GM21528 (cell line): ENCODE data around the gene GNB1L.

ENCODE experiments used
- ATAC-seq: cut with Tn5 transposase; IDR thresholded peaks from one replicate; pipeline ENCODE4 v1.9.1; 2021; ENCODE audit warnings: mild to moderate bottlenecking, moderate library complexity; ENCODE audit not compliant: unreplicated experiment, low FRiP score

The GNB1L gene

DNA sequence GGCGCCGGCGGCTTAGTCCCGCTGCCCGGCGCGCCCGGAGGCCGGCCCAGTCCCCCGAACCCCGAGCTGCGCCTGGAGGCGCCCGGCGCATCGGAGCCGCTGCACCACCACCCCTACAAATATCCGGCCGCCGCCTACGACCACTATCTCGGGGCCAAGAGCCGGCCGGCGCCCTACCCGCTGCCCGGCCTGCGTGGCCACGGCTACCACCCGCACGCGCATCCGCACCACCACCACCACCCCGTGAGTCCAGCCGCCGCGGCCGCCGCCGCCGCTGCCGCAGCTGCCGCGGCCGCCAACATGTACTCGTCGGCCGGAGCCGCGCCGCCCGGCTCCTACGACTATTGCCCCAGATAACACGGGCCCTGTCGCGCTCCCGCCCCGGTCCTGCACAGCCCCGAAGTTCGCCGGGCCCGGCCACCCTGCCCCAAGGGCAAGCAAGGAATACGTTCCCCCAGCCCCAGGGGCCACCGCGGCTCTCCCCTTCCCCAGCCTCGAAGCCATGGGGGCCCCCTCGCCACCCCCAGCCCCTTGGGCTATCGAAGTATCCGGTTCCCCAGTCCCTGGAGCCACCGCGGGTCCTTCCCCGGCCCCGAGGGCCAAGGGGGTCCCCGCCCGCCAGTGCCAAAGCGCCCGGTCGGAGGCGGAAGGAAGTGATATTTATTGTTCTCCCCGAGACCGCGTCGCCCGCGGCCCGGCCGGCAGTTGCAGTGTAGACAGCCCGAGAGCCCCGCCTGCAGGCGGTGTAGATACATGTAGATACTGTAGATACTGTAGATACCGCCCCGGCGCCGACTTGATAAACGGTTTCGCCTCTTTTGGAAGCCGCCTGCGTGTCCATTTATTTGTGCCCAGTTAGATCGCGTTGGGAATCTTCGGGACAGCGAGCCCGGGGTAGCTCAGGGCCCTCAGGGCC is 87.9 kb downstream of the GNB1L start:
- ATAC-seq, result no peak

- no peak for ATAC-seq
These were observed 88.5 kb downstream of the GNB1L start for GRCh38 chr22:19766240-19766510.

DNA sequence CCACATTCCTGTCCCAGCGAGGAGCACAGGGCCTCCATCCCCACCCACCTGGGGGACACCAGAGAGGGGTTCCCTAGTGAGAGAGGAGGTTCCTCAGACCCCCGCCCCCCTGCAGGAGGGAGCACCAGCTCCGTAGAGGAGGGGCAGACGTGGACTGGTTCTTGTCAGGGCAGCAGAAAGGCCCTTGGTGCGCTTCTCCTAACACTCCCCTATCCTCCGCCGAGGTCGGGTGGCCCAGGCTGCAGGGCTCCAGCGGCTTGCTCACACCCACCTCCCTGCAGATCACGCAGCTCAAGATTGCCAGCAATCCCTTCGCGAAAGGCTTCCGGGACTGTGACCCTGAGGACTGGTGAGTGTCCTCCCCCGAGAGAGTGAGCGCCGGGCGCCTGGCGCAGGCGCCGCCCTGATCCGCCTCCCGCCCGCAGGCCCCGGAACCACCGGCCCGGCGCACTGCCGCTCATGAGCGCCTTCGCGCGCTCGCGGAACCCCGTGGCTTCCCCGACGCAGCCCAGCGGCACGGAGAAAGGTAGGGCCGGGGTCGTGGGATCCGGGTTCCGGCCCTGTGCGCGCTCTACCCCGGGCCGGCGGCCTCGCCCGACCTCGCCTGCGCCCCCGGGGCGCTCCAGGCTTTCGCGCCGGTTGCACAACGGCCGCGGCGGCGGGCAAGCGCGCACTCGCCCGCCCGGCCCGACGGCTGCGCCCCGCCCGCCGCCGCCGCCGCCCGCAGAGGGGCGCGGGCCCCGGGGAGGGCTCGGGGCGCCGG is 89.0 kb downstream of the GNB1L start:
- no peak for ATAC-seq

GRCh38 chr22:19764636-19765476 is 89.8 kb downstream of the GNB1L start:
- ATAC-seq, result no peak

DNA sequence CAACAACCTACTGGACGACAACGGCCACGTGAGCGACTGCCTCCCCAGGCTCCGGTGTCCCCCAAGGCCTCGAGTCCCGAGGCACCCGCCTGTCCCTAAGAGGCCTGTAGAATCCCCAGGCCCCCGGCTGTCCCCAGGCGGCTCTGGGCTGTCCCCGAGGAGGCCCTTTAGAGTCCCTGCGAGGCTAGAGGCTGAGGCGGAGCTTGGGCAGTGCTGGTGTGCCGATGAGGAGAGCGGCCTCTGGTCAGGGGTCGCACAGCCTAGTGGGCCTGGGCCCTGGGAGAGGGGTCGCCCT is 90.4 kb downstream of the GNB1L start:
- ATAC-seq, result no peak

DNA sequence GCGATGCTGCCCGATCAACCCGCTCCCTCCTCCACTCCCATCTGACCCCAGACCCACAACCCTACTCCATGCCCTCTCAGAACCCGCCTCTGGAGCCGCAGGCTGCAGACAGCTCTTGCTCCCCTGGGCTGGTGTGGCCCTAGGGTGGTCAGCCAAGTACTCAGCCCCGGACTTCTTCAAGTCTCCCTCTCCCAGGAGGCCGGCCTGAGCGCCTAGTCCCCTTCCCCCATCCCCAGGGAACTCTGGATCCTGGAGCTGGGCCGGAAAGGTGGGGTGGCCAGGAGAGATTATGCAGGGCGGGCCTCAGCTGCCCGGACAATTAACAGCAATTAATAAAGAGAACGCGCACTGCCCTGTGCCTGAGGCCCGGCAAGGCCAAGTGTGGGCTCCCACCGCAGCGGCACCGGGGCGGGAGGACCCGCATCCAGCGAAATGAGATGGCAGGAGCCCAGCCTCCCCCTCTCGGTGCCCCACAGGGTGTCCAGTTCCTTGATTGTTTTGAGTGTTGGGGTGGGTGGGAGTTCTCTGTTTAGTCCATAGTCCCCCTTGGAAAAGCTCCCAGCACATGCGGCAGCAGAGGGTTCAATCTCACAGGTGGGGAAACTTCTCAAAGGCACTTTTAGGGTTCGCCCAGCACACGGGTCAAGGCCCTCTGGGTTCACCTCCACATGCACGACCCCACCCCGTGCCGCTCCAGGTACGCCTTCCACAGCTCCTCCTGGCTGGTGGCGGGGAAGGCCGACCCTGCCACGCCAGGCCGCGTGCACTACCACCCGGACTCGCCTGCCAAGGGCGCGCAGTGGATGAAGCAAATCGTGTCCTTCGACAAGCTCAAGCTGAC is 91.0 kb downstream of the GNB1L start:
- no peak for ATAC-seq

- no peak for ATAC-seq
These were observed 91.9 kb downstream of the GNB1L start for GRCh38 chr22:19762568-19763457.

GRCh38 chr22:19761725-19762567 is 92.7 kb downstream of the GNB1L start:
- no peak for ATAC-seq

DNA sequence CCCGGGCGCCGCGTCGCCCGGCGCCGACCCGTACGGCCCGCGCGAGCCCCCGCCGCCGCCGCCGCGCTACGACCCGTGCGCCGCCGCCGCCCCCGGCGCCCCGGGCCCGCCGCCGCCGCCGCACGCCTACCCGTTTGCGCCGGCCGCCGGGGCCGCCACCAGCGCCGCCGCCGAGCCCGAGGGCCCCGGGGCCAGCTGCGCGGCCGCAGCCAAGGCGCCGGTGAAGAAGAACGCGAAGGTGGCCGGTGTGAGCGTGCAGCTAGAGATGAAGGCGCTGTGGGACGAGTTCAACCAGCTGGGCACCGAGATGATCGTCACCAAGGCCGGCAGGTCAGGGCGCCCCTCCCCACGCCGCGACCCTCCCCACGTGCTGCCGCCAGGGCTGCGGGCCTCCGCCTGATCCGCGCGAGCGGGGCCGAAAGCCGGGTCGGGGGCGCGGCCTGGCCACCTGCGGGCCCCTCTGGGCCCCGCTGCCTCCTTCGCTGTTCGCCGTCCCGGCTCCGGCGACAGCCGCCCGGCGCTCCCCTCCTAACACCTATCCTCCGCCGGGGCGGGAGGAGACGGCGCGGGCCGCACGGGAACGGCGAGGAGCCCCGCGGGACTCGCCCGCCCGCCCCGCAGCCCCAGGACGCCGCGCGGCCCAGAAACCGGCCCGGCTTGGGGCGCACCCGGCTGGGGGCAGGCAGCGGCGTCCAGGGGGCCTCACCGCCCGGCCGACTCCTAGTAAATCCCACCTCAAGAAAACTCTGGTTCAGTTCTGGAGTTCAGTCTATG is 93.5 kb downstream of the GNB1L start:
- no peak for ATAC-seq

- no peak for ATAC-seq
These were observed 94.4 kb downstream of the GNB1L start, which contains the start of gene TBX1 for GRCh38 chr22:19760058-19760950. TBX1 (plus strand) TSS chr22:19760778; CDS start chr22:19760844, 66 bp downstream.

- ATAC-seq, result no peak
These were observed 95.1 kb downstream of the GNB1L start for GRCh38 chr22:19759427-19760057.

GRCh38 chr22:19758896-19759426 is 95.7 kb downstream of the GNB1L start:
- ATAC-seq, result no peak

GRCh38 chr22:19757985-19758895 is 96.4 kb downstream of the GNB1L start:
- ATAC-seq, result no peak

DNA sequence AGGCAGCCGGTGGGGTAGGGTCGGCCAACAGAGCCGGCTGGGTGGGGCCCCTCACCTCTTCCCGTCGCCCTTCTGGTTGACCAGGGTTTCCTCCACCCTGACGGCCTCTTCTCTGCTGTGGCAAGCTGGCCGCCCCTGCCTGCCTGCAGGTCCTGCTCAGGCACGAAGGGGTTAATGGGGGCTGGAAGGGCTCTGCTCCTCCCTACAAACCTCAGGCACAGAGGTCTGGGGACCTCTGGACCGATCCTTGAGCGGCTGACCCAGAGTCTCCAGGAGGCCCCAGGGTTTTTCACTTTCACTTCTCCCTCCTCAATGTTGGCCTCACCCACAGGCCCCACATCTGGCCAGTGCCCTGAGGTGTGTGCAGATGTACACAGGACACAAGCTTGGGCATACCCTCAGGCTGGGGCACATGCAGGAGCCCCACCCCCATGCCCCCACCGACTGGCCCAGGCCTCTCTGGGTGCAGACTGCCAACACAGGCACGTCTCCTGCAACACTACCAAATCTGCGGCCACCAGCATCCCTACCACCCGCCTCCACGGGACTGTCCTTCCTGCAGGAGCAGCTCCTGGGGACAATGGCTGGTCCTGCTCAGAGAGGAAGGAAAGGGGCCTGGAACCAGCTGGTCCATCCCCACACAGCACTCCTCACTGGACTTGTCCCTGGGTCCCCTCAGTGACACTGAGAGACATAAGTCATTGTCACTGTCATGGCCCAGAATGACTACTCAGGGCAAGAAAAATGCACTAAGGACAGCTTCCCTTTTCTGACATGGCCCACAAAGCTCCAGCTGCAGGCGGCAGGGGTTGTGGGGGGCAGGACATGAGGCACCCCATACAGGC is 97.3 kb downstream of the GNB1L start:
- ATAC-seq, result no peak
